GM08714 (cell line): ENCODE measurements around the gene ARL8A.

ENCODE experiments used
- H3K4me3 ChIP-seq: fragments of 200-500 bp; sonication (Bioruptor generic); 2 replicates; pipeline ENCODE4 v1.5.1; 2014; ENCODE audit warnings: mild to moderate bottlenecking, low read length, inconsistent platforms
- ZNF274 ChIP-seq: IDR thresholded peaks from 2 replicates; pipeline ENCODE4 v1.6.1; 2012; ENCODE audit warnings: mild to moderate bottlenecking, low read depth, low read length

The ARL8A gene

GRCh38 chr1:202084791-202085681 is 59.5 kb downstream of the ARL8A start:
- H3K4me3 ChIP-seq = no peak overlapping the region

More at GRCh38 chr1:202084791-202085681, 59.5 kb downstream of the ARL8A start:
- TF ChIP-seq ZNF274 = no peak
